IMR-90 (cell line): ENCODE results near the gene KRTAP2-1. TPM values are rescaled to one million over a fixed set of nuclear protein-coding genes. Genes with fewer than 3 reads are reported as not detected.

Experiments
- ATAC-seq: fragments of 200-7000 bp; cut with Tn5 transposase; 2 replicates; pipeline ENCODE4 v1.9.1; 2020; ENCODE audit warnings: low read depth, mild to moderate bottlenecking, moderate library complexity
- BruUV-seq: library from RNA; stranded (reverse); fragments of 400-500 nt; replicated peaks from 2 replicates; lab custom pipeline; 2021; lab: Mats Ljungman, UMichigan
- CTCF ChIA-PET: fragments of 300-600 bp; formaldehyde crosslinking; extraction: SDS; loops from one replicate; lab custom pipeline; 2021; ENCODE audit warnings: antibody characterized with exemption; lab: Yijun Ruan, JAX
- POLR2A ChIA-PET: fragments of 300-600 bp; sonication (Branson Sonifier 250); formaldehyde crosslinking; loops from one replicate; lab custom pipeline; 2022; ENCODE audit warnings: antibody characterized with exemption; ENCODE audit not compliant: unreplicated experiment; lab: Charles Lee
- DNase-seq: peaks from one replicate; pipeline ENCODE4 v3.0.0; 2013
- H2AFZ ChIP-seq: replicated peaks from 2 replicates; pipeline ENCODE3; 2013; ENCODE audit warnings: low read length, mild to moderate bottlenecking; ENCODE audit not compliant: poor library complexity
- H2AK5ac ChIP-seq: 2 replicates; pipeline ENCODE4 v1.6.1; 2013; ENCODE audit warnings: low read depth, low read length, inconsistent platforms
- H2AK9ac ChIP-seq: replicated peaks from 2 replicates; pipeline ENCODE3; 2013; ENCODE audit warnings: mild to moderate bottlenecking, low read depth, low read length, moderate library complexity; ENCODE audit not compliant: poor library complexity
- H2BK120ac ChIP-seq: 2 replicates; pipeline ENCODE4 v1.6.1; 2013; ENCODE audit warnings: low read depth, low read length, inconsistent platforms
- H2BK15ac ChIP-seq: 3 replicates; pipeline ENCODE4 v1.6.1; 2013; ENCODE audit warnings: low read depth, low read length, inconsistent platforms
- H2BK20ac ChIP-seq: 2 replicates; pipeline ENCODE4 v1.6.1; 2013; ENCODE audit warnings: low read depth, mild to moderate bottlenecking, inconsistent platforms, low read length, moderate library complexity
- H2BK5ac ChIP-seq: 2 replicates; pipeline ENCODE4 v1.6.1; 2013; ENCODE audit warnings: mild to moderate bottlenecking, low read depth, low read length, inconsistent platforms; ENCODE audit not compliant: poor library complexity, severe bottlenecking
- H3K14ac ChIP-seq: replicated peaks from 2 replicates; pipeline ENCODE4 v1.6.1; 2013; ENCODE audit warnings: low read depth, low read length, inconsistent platforms
- H3K18ac ChIP-seq: 2 replicates; pipeline ENCODE4 v1.6.1; 2013; ENCODE audit warnings: low read depth, low read length, control low read depth
- H3K23ac ChIP-seq: 2 replicates; pipeline ENCODE4 v1.6.1; 2013; ENCODE audit warnings: low read depth, low read length, inconsistent platforms
- H3K27ac ChIP-seq: 2 replicates; pipeline ENCODE4 v1.5.1; 2013; ENCODE audit warnings: mild to moderate bottlenecking, control low read depth, low read length; ENCODE audit not compliant: insufficient read depth
- H3K27me3 ChIP-seq: 2 replicates; pipeline ENCODE4 v1.6.1; 2013; ENCODE audit warnings: low read length; ENCODE audit not compliant: control insufficient read depth, insufficient read depth
- H3K36me3 ChIP-seq: 2 replicates; pipeline ENCODE4 v1.6.1; 2013; ENCODE audit warnings: low read length, mixed read lengths; ENCODE audit not compliant: control insufficient read depth, insufficient read depth
- H3K4ac ChIP-seq: 2 replicates; pipeline ENCODE4 v1.6.1; 2013; ENCODE audit warnings: low read depth, low read length, inconsistent platforms
- H3K4me1 ChIP-seq: 2 replicates; pipeline ENCODE4 v1.6.1; 2013; ENCODE audit warnings: low read length, mixed read lengths; ENCODE audit not compliant: control insufficient read depth, insufficient read depth
- H3K4me2 ChIP-seq: 2 replicates; pipeline ENCODE4 v1.6.1; 2013; ENCODE audit warnings: low read depth, mild to moderate bottlenecking, control low read depth, low read length, moderate library complexity
- H3K4me3 ChIP-seq: 2 replicates; pipeline ENCODE4 v1.5.1; 2013; ENCODE audit warnings: low read depth, mild to moderate bottlenecking, control low read depth, low read length, moderate library complexity; ENCODE audit not compliant: insufficient read depth
- H3K56ac ChIP-seq: 2 replicates; pipeline ENCODE4 v1.6.1; 2013; ENCODE audit warnings: low read length, inconsistent platforms; ENCODE audit not compliant: insufficient read depth; ENCODE audit errors: extremely low read depth
- H3K79me1 ChIP-seq, 2 experiments: 2 replicates each; pipeline ENCODE4 v1.6.1; 2013; ENCODE audit warnings: low read length in 2 of 2, inconsistent platforms in 1 of 2, low read depth in 1 of 2
- H3K9ac ChIP-seq: 2 replicates; pipeline ENCODE4 v1.6.1; 2013; ENCODE audit warnings: low read depth, low read length, control low read depth
- H3K9me1 ChIP-seq: 2 replicates; pipeline ENCODE4 v1.6.1; 2013; ENCODE audit warnings: low read length, inconsistent platforms; ENCODE audit not compliant: insufficient read depth
- H3K9me3 ChIP-seq: 2 replicates; pipeline ENCODE4 v1.6.1; 2013; ENCODE audit warnings: low read length; ENCODE audit not compliant: control insufficient read depth, insufficient read depth
- H4K20me1 ChIP-seq: 2 replicates; pipeline ENCODE4 v1.6.1; 2013; ENCODE audit warnings: low read length, inconsistent platforms; ENCODE audit not compliant: insufficient read depth
- H4K5ac ChIP-seq: 2 replicates; pipeline ENCODE4 v1.6.1; 2013; ENCODE audit warnings: mild to moderate bottlenecking, low read depth, low read length, control low read depth
- H4K8ac ChIP-seq, 2 experiments: 2 replicates each; pipeline ENCODE4 v1.6.1; 2013; ENCODE audit warnings: low read depth in 2 of 2, low read length in 2 of 2, control low read depth in 1 of 2, inconsistent platforms in 1 of 2
- H4K91ac ChIP-seq: 2 replicates; pipeline ENCODE4 v1.6.1; 2013; ENCODE audit warnings: low read depth, low read length, inconsistent platforms; ENCODE audit not compliant: insufficient read depth
- CEBPB ChIP-seq: IDR thresholded peaks from 2 replicates; pipeline ENCODE4 v1.6.1; 2012; ENCODE audit warnings: low read depth, low read length, improper control_type of control experiment
- CHD1 ChIP-seq: IDR thresholded peaks from 2 replicates; pipeline ENCODE4 v1.6.1; 2012; ENCODE audit warnings: low read depth, low read length, improper control_type of control experiment
- ELK1 ChIP-seq: fragments of 150-350 bp; IDR thresholded peaks from 2 replicates; pipeline ENCODE4 v1.6.1; 2016; ENCODE audit warnings: low read depth, mild to moderate bottlenecking, low read length, moderate library complexity, borderline replicate concordance
- FOS ChIP-seq: fragments of 150-350 bp; IDR thresholded peaks from 2 replicates; pipeline ENCODE4 v1.6.1; 2016; ENCODE audit warnings: low read depth, low read length
- MAFK ChIP-seq: IDR thresholded peaks from 2 replicates; pipeline ENCODE4 v1.6.1; 2012; ENCODE audit warnings: low read depth, low read length, improper control_type of control experiment
- MAZ ChIP-seq: IDR thresholded peaks from 2 replicates; pipeline ENCODE4 v1.6.1; 2012; ENCODE audit warnings: low read depth, mild to moderate bottlenecking, low read length, improper control_type of control experiment, moderate library complexity, borderline replicate concordance
- NFE2L2 ChIP-seq: fragments of 150-350 bp; IDR thresholded peaks from 2 replicates; pipeline ENCODE4 v1.6.1; 2016; ENCODE audit warnings: low read depth, mild to moderate bottlenecking, low read length
- POLR2A ChIP-seq: IDR thresholded peaks from 2 replicates; pipeline ENCODE4 v1.6.1; 2012; ENCODE audit warnings: mild to moderate bottlenecking, low read depth, low read length
- RCOR1 ChIP-seq: IDR thresholded peaks from 2 replicates; pipeline ENCODE4 v1.6.1; 2012; ENCODE audit warnings: mild to moderate bottlenecking, low read length, improper control_type of control experiment; ENCODE audit not compliant: insufficient replicate concordance
- RFX5 ChIP-seq: IDR thresholded peaks from 2 replicates; pipeline ENCODE4 v1.8.0; 2012; ENCODE audit warnings: low read depth, mild to moderate bottlenecking, low read length, moderate library complexity
- USF2 ChIP-seq: fragments of 150-350 bp; IDR thresholded peaks from 2 replicates; pipeline ENCODE4 v1.6.1; 2017; ENCODE audit warnings: mild to moderate bottlenecking, antibody characterized with exemption, low read length, low read depth
- WGBS, 2 experiments: methylation state at CpG; one replicate each; pipeline versions ENCODE4 v1.1.5 to v1.1.7; 2013; ENCODE audit warnings: missing lambda C conversion rate in 2 of 2; ENCODE audit not compliant: insufficient read length in 1 of 2; ENCODE audit errors: extremely low coverage in 2 of 2; 5-methylcytosine and 5-hydroxymethylcytosine counted together
- dilution Hi-C: fragments of 300-500 bp; cut with HindIII; formaldehyde crosslinking; loops from one replicate; pipeline ENCODE4 v1.14.3; 2018; ENCODE audit warnings: low sequenced_read_pairs; ENCODE audit not compliant: unreplicated experiment
- in situ Hi-C: fragments of 300-500 bp; cut with MboI; formaldehyde crosslinking; loops from 3 replicates; pipeline ENCODE4 v1.14.3; 2019; ENCODE audit warnings: low sequenced_read_pairs, inconsistent platforms, mixed read lengths
- intact Hi-C: fragments of 100-400 bp; cut with micrococcal nuclease; formaldehyde crosslinking; loops from 2 replicates; pipeline ENCODE4 v1.10.0; 2022
- polyA plus RNA-seq, 3 experiments: library from polyadenylated mRNA; depleted of rRNA; stranded (reverse); fragments of >200 nt; gene quantifications; 2 replicates each; pipeline ENCODE4 v1.2.3, GENCODE V29; 2012; ENCODE audit warnings: low replicate concordance in 1 of 3
- total RNA-seq: library from RNA; depleted of rRNA; stranded (reverse); fragments of >200 nt; gene quantifications from 2 replicates; pipeline ENCODE4 v1.2.3, GENCODE V29; 2012

Gene KRTAP2-1
- total and polyA plus RNA-seq, 2 of the 4 experiments (the other 2 are of a cell fraction), result not detected

GRCh38 chr17:41001795-41002194 lies 45.3 kb downstream of the KRTAP2-1 start:
- Histone ChIP-seq H3K4me3 (no peak overlapping the region), H3K9me3 (no peaks in the 10 kb centered on the region), H3K9ac (no peak overlapping the region), H4K20me1 (no peaks in the 10 kb centered on the region), H3K79me1 (no peaks in the 10 kb centered on the region), H4K5ac (no peak overlapping the region), H3K14ac (no peak overlapping the region), H3K4me1 (no peaks in the 10 kb centered on the region), H2AK5ac (no peak overlapping the region; the same call in 1 of the 2 replicates), H4K91ac (no peak overlapping the region), H2BK5ac (no peak overlapping the region), H3K9me1 (no peaks in the 10 kb centered on the region), H3K36me3 (no peaks in the 10 kb centered on the region), H2BK120ac (no peak overlapping the region), H2AK9ac (no peak overlapping the region), H3K18ac (no peak overlapping the region), H3K4me2 (no peak overlapping the region), H4K8ac (no peak overlapping the region), H3K27me3 (no peaks in the 10 kb centered on the region), H2BK20ac (no peak overlapping the region; the same call in 1 of the 2 replicates), H3K4ac (no peak overlapping the region), H3K56ac (no peak overlapping the region), H3K23ac (no peak overlapping the region), H2AFZ (no peak overlapping the region), H3K27ac (no peak overlapping the region), H2BK15ac (no peak overlapping the region)
- intact Hi-C loops (no loop called here), dilution Hi-C loops (no loop called here), in situ Hi-C loops (no loop called here)
- DNase-seq (no peak), ATAC-seq (no peak)
- ChIA-PET POLR2A (no interaction called here), CTCF (no interaction called here)
- 100% methylated on average over 1 of the region's 4 CpGs; no CpG with 5 or more reads in 1 of the 2 experiments for WGBS, 2 experiments
- BruUV-seq, result no TSS peak
- TF ChIP-seq FOS (no peak), POLR2A (no peak), CEBPB (no peak), ELK1 (no peak), RFX5 (no peak), USF2 (no peak), NFE2L2 (no peak), CHD1 (no peak), RCOR1 (no peak), MAZ (no peak), MAFK (no peak)
